ENCODE data around the gene TANGO6. TPM values are rescaled to one million over a fixed set of nuclear protein-coding genes. Genes with fewer than 3 reads are reported as not detected.

TANGO6 gene
- total and polyA plus RNA-seq, 10 of the 15 experiments (the other 5 are each of a cell fraction or from before 2014, with no cell fraction given): 1.1 to 20.6 (median 11.0) TPM

GRCh38 chr16:68909099-68909733 lies 65.9 kb downstream of the TANGO6 start:
- H3K4me1 ChIP-seq (ENCODE audit: control insufficient read depth, insufficient read depth, low read length): no peaks in the 10 kb centered on the region
- ChIA-PET POLR2A (interaction anchor here (1.1 kb wide), 1 partner anchor 15 kb away, joined by 3 read pairs; no protein-coding TSS in a partner anchor), RAD21 (ENCODE audit: unreplicated experiment) (no interaction called here), SMC1A (ENCODE audit: uncharacterized antibody, unreplicated experiment) (interaction anchor here (1.6 kb wide), 2 partner anchors 8 to 14 kb away, joined by 3 to 4 read pairs; no protein-coding TSS in a partner anchor), CTCF (interaction anchor here (0.8 to 1.6 kb wide), 3 partner anchors 11 to 214 kb away, joined by 3 to 5 read pairs (median 4); no protein-coding TSS in a partner anchor)
- H3K27me3 ChIP-seq (replicated peaks in 1 of 2; ENCODE audit: control insufficient read depth in 2 of 2, insufficient read depth in 2 of 2, low read length in 1 of 2): no peaks in the 10 kb centered on the region
- in situ Hi-C loops (cut with MboI): no loop called here
- no peak overlapping the region for H3K4me2 ChIP-seq (ENCODE audit: control insufficient read depth, insufficient read depth)
- H2AFZ ChIP-seq (ENCODE audit: control insufficient read depth, low read depth, low read length): no peak overlapping the region
- no peak overlapping the region for H3K4me3 ChIP-seq
- H3K36me3 ChIP-seq (ENCODE audit: control insufficient read depth in 2 of 2, insufficient read depth in 2 of 2, low read length in 1 of 2): 0 out of 4 replicates have a peak, but pooled peaks cover 0 to 3% of the 10 kb centered on the region in 2 experiments
- no peaks in the 10 kb centered on the region for H4K20me1 ChIP-seq (ENCODE audit: control insufficient read depth, insufficient read depth)
- intact Hi-C loops (cut with micrococcal nuclease; ENCODE audit: unreplicated experiment): loop anchor here (10.0 kb wide), 1 partner anchor 376 kb away; no protein-coding TSS in a partner anchor
- H3K9ac ChIP-seq (ENCODE audit: control insufficient read depth, insufficient read depth, low read length): no peak overlapping the region
- no peak for FAIRE-seq
- H3K9me3 ChIP-seq (replicated peaks; ENCODE audit: control insufficient read depth, insufficient read depth, low read length): no peaks in the 10 kb centered on the region
- no peak for DNase-seq (ENCODE audit: low read depth, low spot score)
- no peak for TF ChIP-seq BCL11A (IDR thresholded peaks at IDR 0.05; ENCODE audit: low read depth, low read length)
- TF ChIP-seq BACH1 (IDR thresholded peaks at IDR 0.05; ENCODE audit: borderline replicate concordance): no peak
- no peak for TF ChIP-seq PKNOX1 (IDR thresholded peaks at IDR 0.05)
- TF ChIP-seq NFIC (IDR thresholded peaks at IDR 0.05; ENCODE audit: low read depth, low read length): no peak
- no peak for TF ChIP-seq CHD4 (IDR thresholded peaks at IDR 0.05)
- no peak for TF ChIP-seq PAX5 (IDR thresholded peaks at IDR 0.05; ENCODE audit: borderline replicate concordance, low read depth, low read length)
- no peak for TF ChIP-seq HDGF (IDR thresholded peaks at IDR 0.05)
- TF ChIP-seq, protein P1, sequence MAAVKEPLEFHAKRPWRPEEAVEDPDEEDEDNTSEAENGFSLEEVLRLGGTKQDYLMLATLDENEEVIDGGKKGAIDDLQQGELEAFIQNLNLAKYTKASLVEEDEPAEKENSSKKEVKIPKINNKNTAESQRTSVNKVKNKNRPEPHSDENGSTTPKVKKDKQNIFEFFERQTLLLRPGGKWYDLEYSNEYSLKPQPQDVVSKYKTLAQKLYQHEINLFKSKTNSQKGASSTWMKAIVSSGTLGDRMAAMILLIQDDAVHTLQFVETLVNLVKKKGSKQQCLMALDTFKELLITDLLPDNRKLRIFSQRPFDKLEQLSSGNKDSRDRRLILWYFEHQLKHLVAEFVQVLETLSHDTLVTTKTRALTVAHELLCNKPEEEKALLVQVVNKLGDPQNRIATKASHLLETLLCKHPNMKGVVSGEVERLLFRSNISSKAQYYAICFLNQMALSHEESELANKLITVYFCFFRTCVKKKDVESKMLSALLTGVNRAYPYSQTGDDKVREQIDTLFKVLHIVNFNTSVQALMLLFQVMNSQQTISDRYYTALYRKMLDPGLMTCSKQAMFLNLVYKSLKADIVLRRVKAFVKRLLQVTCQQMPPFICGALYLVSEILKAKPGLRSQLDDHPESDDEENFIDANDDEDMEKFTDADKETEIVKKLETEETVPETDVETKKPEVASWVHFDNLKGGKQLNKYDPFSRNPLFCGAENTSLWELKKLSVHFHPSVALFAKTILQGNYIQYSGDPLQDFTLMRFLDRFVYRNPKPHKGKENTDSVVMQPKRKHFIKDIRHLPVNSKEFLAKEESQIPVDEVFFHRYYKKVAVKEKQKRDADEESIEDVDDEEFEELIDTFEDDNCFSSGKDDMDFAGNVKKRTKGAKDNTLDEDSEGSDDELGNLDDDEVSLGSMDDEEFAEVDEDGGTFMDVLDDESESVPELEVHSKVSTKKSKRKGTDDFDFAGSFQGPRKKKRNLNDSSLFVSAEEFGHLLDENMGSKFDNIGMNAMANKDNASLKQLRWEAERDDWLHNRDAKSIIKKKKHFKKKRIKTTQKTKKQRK (IDR thresholded peaks at IDR 0.05; ENCODE audit: low read depth, low read length): no peak
- TF ChIP-seq, protein P2, sequence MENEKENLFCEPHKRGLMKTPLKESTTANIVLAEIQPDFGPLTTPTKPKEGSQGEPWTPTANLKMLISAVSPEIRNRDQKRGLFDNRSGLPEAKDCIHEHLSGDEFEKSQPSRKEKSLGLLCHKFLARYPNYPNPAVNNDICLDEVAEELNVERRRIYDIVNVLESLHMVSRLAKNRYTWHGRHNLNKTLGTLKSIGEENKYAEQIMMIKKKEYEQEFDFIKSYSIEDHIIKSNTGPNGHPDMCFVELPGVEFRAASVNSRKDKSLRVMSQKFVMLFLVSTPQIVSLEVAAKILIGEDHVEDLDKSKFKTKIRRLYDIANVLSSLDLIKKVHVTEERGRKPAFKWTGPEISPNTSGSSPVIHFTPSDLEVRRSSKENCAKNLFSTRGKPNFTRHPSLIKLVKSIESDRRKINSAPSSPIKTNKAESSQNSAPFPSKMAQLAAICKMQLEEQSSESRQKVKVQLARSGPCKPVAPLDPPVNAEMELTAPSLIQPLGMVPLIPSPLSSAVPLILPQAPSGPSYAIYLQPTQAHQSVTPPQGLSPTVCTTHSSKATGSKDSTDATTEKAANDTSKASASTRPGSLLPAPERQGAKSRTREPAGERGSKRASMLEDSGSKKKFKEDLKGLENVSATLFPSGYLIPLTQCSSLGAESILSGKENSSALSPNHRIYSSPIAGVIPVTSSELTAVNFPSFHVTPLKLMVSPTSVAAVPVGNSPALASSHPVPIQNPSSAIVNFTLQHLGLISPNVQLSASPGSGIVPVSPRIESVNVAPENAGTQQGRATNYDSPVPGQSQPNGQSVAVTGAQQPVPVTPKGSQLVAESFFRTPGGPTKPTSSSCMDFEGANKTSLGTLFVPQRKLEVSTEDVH (IDR thresholded peaks at IDR 0.05; ENCODE audit: low read depth, partially characterized antibody): no peak
- no peak for TF ChIP-seq GATAD2B (conservative IDR thresholded peaks at IDR 0.05; ENCODE audit: low read depth)
- BruUV-seq (replicated peaks): no TSS peak
- ATAC-seq: no peak
- 97% methylated on average over 8 of the region's 8 CpGs for WGBS (ENCODE audit: insufficient coverage, insufficient replicate concordance, low lambda C conversion rate, missing lambda C conversion rate)
- H3K79me2 ChIP-seq (ENCODE audit: control insufficient read depth, insufficient read depth, low read length): no peaks in the 10 kb centered on the region
- no peak overlapping the region for H3K27ac ChIP-seq (ENCODE audit: control insufficient read depth, insufficient read depth)
